Neural progenitor cell (in vitro differentiated cells): ENCODE data around the gene RNPS1.

ENCODE experiments used
- EZH2 ChIP-seq: fragments of 200-600 bp; sonication (generic); IDR thresholded peaks from 2 replicates; pipeline ENCODE4 v1.6.1; 2017; ENCODE audit warnings: antibody characterized with exemption, mild to moderate bottlenecking, moderate library complexity
- EZH2phosphoT487 ChIP-seq: fragments of 200-600 bp; sonication (generic); IDR thresholded peaks from 2 replicates; pipeline ENCODE4 v1.6.1; 2017; ENCODE audit warnings: antibody characterized with exemption
- TF ChIP-seq, protein P1 (sequence below): fragments of 200-600 bp; sonication (generic); IDR thresholded peaks from 2 replicates; pipeline ENCODE4 v1.5.1; 2017; ENCODE audit warnings: antibody characterized with exemption, mild to moderate bottlenecking

DNA sequence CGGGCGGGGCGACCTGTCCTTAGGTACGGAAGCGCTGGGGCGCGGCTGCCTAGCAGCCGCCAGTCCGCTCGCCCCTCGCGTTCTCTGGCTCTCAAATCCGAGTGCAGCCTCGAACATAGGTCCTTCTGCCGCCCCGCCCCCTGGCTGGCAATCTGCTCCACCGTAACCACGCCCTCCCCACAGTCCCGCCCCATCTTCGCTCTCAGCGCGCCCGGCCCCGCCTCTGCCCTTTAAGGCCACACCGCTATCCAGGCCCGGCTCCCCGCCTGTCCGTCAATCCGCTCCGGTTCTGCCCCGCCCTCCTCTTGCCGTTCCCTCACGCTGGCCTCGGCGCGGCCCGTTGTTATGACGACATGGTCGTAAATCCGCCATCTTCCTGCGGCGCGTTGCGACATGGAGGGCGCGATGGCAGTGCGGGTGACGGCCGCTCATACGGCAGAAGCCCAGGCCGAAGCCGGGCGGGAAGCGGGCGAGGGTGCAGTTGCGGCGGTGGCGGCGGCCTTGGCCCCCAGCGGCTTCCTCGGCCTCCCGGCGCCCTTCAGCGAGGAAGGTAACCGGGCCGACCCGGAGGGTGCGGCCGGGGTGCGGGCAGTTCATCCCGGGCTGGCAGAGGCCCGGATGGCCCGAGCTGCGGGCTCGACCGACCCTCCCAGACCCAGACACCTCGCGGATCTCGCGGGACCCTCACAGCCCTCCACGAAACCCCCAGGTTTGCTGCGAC is 44.5 kb downstream of the RNPS1 start, which contains the start of gene E4F1:
- TF ChIP-seq, protein P1, sequence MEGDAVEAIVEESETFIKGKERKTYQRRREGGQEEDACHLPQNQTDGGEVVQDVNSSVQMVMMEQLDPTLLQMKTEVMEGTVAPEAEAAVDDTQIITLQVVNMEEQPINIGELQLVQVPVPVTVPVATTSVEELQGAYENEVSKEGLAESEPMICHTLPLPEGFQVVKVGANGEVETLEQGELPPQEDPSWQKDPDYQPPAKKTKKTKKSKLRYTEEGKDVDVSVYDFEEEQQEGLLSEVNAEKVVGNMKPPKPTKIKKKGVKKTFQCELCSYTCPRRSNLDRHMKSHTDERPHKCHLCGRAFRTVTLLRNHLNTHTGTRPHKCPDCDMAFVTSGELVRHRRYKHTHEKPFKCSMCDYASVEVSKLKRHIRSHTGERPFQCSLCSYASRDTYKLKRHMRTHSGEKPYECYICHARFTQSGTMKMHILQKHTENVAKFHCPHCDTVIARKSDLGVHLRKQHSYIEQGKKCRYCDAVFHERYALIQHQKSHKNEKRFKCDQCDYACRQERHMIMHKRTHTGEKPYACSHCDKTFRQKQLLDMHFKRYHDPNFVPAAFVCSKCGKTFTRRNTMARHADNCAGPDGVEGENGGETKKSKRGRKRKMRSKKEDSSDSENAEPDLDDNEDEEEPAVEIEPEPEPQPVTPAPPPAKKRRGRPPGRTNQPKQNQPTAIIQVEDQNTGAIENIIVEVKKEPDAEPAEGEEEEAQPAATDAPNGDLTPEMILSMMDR, result no peak
- TF ChIP-seq EZH2phosphoT487, result no peak
- no peak for TF ChIP-seq EZH2
